Measurements from ENCODE around the gene SLA2.

DNA sequence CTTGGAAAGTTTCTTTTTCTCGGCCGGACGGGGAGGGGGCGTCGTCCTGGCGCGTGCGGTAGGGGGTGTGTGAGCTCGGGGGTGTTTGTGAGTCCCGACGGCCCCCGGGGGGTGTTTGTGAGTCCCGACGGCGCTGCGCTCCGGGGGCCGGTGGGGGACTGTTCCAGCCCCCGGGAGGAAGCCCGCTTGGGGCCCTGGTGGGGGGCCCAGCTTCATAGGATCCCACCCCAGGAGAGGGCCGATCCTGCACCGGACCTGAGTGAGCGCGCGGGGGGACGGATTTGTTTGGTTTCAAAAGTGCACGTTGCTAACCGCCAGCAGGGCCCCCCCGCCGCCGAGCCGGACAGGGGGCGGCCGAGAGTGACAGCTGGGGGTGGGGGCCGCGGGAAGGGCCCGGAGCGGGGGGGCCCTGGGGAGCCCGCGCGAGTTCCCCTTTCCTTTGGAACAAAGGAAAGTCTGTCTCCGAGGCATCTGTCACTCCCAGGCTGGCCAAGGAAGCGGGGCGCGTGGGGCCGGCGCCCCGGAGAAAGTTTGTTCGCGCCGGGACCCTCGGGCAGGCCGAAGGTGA, 72.1 kb downstream of the SLA2 start:
- TF ChIP-seq, protein P1, sequence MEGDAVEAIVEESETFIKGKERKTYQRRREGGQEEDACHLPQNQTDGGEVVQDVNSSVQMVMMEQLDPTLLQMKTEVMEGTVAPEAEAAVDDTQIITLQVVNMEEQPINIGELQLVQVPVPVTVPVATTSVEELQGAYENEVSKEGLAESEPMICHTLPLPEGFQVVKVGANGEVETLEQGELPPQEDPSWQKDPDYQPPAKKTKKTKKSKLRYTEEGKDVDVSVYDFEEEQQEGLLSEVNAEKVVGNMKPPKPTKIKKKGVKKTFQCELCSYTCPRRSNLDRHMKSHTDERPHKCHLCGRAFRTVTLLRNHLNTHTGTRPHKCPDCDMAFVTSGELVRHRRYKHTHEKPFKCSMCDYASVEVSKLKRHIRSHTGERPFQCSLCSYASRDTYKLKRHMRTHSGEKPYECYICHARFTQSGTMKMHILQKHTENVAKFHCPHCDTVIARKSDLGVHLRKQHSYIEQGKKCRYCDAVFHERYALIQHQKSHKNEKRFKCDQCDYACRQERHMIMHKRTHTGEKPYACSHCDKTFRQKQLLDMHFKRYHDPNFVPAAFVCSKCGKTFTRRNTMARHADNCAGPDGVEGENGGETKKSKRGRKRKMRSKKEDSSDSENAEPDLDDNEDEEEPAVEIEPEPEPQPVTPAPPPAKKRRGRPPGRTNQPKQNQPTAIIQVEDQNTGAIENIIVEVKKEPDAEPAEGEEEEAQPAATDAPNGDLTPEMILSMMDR (IDR thresholded peaks at IDR 0.05; ENCODE audit: poor library complexity): no peak
- no peak for TF ChIP-seq EZH2 (IDR thresholded peaks at IDR 0.05; ENCODE audit: borderline replicate concordance)
- TF ChIP-seq EZH2phosphoT487 (IDR thresholded peaks at IDR 0.05; ENCODE audit: low read depth, severe bottlenecking, unreplicated experiment): no peak
